Measurements from ENCODE around the gene GPC5.

Gene GPC5

DNA sequence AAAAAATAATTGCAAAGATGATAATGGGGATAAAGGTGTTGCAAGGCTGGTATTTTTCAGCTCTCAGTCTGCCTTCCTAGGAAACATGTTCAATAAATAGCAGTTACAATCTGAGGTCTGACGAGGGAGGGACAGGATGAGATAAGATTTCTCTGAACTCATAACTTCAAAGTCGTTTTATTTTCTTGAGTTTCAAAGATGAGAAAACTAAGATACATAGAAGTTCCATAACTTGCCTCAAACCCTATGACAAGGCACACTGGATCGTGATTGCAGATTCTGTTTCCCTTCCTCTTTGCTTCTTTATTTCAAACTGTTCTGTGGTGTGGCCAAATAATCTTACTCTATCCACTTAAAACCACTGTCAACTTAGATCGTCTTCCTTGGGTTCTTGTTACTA lies 327.2 kb downstream of the GPC5 start:
- Mint-ChIP-seq H3K9me3 (peaks cover 3% of the 10 kb centered on the region), H3K27ac (no peak overlapping the region), H3K4me3 (no peak overlapping the region), H3K4me1 (no peaks in the 10 kb centered on the region), H3K36me3 (no peaks in the 10 kb centered on the region)
- ATAC-seq (no peak), DNase-seq (ENCODE audit: low spot score in 2 of 2) (no peak)

DNA sequence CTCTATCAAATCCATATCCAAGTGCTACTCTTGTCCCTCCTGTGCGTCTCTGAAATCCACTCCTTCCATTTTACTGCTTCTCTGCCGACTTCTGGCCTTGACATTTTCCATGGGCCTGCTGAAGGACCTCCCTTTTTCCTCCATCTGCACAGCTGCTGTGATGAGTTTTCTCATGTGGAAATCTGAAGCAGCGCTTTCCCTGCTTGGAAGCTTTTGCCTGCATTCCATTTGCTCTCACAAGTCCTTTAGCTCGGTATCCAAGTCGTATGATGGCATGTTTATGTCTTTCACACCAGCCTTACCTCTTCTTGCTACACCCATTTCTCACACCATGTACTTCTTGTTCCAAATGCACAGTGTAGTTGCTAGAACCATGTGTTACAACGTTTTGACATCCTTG lies 328.2 kb downstream of the GPC5 start:
- H3K27ac Mint-ChIP-seq, result no peak overlapping the region
- H3K36me3 Mint-ChIP-seq, result no peaks in the 10 kb centered on the region
- DNase-seq (ENCODE audit: low spot score in 2 of 2) (no peak), ATAC-seq (no peak)
- H3K4me3 Mint-ChIP-seq, result no peak overlapping the region
- peaks cover 3% of the 10 kb centered on the region for H3K9me3 Mint-ChIP-seq
- no peaks in the 10 kb centered on the region for H3K4me1 Mint-ChIP-seq

DNA sequence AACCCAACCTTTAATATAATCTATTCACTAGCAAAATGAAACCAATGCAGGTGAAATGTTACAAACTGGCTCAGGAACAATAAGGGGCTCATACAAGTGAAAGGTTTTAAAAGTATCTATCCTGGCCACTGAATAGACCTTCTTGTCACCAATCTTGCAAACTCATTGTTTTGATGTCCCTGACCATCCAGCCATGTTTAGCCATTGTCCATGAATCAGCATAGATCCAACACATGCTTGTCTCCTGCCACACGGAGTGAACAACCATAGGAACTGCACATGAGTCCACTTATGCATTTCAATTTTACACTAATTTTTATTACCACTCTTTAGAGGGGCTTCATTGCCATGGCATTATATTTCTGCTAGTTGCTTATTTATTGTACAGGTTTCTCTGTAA lies 331.4 kb downstream of the GPC5 start:
- no peak for ATAC-seq
- H3K27ac Mint-ChIP-seq, result no peak overlapping the region
- peaks cover 3% of the 10 kb centered on the region for H3K9me3 Mint-ChIP-seq
- H3K4me1 Mint-ChIP-seq, result no peaks in the 10 kb centered on the region
- DNase-seq (ENCODE audit: low spot score in 2 of 2), result no peak
- no peaks in the 10 kb centered on the region for H3K36me3 Mint-ChIP-seq
- H3K4me3 Mint-ChIP-seq, result no peak overlapping the region

DNA sequence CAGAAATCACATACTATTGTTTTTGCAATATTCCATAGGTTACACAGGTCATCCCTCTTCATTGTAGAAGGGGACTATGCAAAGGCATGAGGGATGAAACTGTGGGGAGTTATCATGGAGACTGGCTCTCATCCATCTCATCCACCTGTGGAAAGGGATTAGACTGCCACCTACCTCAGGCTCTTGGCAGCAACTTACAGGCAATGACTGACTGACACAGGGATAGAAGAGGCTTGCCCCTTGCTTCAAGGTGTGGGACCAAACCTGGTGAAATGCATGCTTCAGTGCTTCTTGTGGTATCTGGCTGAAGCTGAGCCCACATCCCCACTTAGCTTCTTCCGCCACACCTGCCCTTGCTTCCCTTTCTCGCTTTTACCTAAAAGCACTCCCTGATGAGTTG lies 341.3 kb downstream of the GPC5 start:
- no peak overlapping the region for H3K27ac Mint-ChIP-seq
- DNase-seq (ENCODE audit: low spot score in 2 of 2), result no peak
- no peak overlapping the region for H3K4me3 Mint-ChIP-seq

GRCh38 chr13:91740756-91741155 lies 342.3 kb downstream of the GPC5 start:
- Mint-ChIP-seq H3K9me3 (peaks cover 6% of the 10 kb centered on the region), H3K36me3 (no peaks in the 10 kb centered on the region), H3K27ac (no peak overlapping the region), H3K4me3 (no peak overlapping the region), H3K4me1 (no peaks in the 10 kb centered on the region)
- ATAC-seq (no peak), DNase-seq (ENCODE audit: low spot score in 2 of 2) (no peak)

More for the DNA sequence above, 341.3 kb downstream of the GPC5 start:
- no peak for ATAC-seq
- Mint-ChIP-seq H3K36me3 (no peaks in the 10 kb centered on the region), H3K9me3 (peaks cover 8% of the 10 kb centered on the region), H3K4me1 (no peaks in the 10 kb centered on the region)

GRCh38 chr13:91741925-91742324 lies 343.5 kb downstream of the GPC5 start:
- Mint-ChIP-seq H3K27ac (no peak overlapping the region), H3K4me1 (no peaks in the 10 kb centered on the region), H3K36me3 (no peaks in the 10 kb centered on the region), H3K9me3 (peaks cover 5% of the 10 kb centered on the region), H3K4me3 (no peak overlapping the region)
- no peak for ATAC-seq
- DNase-seq (ENCODE audit: low spot score in 2 of 2), result no peak

GRCh38 chr13:91744284-91744683 lies 345.9 kb downstream of the GPC5 start:
- H3K36me3 Mint-ChIP-seq, result no peaks in the 10 kb centered on the region
- H3K9me3 Mint-ChIP-seq, result peaks cover 10% of the 10 kb centered on the region
- no peak for DNase-seq (ENCODE audit: low spot score in 2 of 2)
- no peak for ATAC-seq
- no peak overlapping the region for H3K4me3 Mint-ChIP-seq
- no peaks in the 10 kb centered on the region for H3K4me1 Mint-ChIP-seq
- no peak overlapping the region for H3K27ac Mint-ChIP-seq

- Mint-ChIP-seq H3K36me3 (no peaks in the 10 kb centered on the region), H3K27ac (no peak overlapping the region), H3K9me3 (peaks cover 8% of the 10 kb centered on the region), H3K4me1 (no peaks in the 10 kb centered on the region), H3K4me3 (no peak overlapping the region)
- ATAC-seq (no peak), DNase-seq (ENCODE audit: low spot score in 2 of 2) (no peak)
Observed at GRCh38 chr13:91745967-91746366, 347.5 kb downstream of the GPC5 start.

- Mint-ChIP-seq H3K4me3 (no peak overlapping the region), H3K4me1 (no peaks in the 10 kb centered on the region), H3K9me3 (peaks cover 11% of the 10 kb centered on the region), H3K36me3 (no peaks in the 10 kb centered on the region), H3K27ac (no peak overlapping the region)
- DNase-seq (ENCODE audit: low spot score in 2 of 2) (no peak), ATAC-seq (no peak)
Observed at GRCh38 chr13:91747186-91747585, 348.8 kb downstream of the GPC5 start.

- H3K27ac Mint-ChIP-seq, result no peak overlapping the region
- DNase-seq (ENCODE audit: low spot score in 2 of 2) (no peak), ATAC-seq (no peak)
- H3K4me1 Mint-ChIP-seq, result no peaks in the 10 kb centered on the region
- H3K9me3 Mint-ChIP-seq, result peaks cover 11% of the 10 kb centered on the region
- no peaks in the 10 kb centered on the region for H3K36me3 Mint-ChIP-seq
- H3K4me3 Mint-ChIP-seq, result no peak overlapping the region
Observed at GRCh38 chr13:91748416-91749089, 350.1 kb downstream of the GPC5 start.

DNA sequence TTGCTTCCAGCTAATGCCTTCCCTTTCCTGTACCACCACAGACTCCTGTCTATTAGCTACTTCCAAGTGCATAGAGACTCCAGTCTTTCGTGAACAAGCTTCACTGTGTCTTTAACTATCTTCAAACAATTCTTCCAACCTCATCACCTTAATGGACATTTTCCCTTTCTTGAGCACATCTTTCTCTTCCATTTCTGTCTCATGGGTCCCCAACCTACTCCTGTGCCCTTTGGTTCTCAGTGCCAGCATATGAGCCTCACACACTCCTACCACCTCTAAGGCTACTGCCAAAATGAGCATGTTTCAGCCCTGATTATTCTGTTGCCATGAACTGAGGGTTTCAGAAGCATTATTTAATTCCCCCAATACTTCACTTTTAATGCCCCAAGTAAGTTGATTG lies 360.3 kb downstream of the GPC5 start:
- Mint-ChIP-seq H3K9me3 (peaks cover 4% of the 10 kb centered on the region), H3K36me3 (no peaks in the 10 kb centered on the region), H3K27ac (no peak overlapping the region), H3K4me3 (no peak overlapping the region), H3K4me1 (no peaks in the 10 kb centered on the region)
- DNase-seq (ENCODE audit: low spot score in 2 of 2), result no peak
- ATAC-seq, result no peak

DNA sequence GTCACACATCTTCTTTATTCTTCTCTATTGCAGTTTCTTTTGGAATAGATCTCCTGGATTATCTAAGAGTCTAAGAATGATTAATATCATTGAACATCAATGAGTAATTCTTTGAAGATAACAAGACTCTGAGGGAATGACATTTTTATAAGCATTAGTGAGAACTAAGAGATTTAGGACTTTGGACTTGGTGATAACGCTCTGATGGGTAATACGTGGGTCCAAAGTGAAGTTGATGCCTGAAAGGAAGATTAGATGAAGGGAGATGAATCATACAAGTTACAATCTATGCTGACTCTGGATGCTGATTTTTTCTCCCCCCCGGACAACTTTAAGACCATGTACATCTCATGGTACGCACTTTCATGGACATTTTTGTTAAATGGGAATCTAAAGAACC lies 364.5 kb downstream of the GPC5 start:
- no peaks in the 10 kb centered on the region for H3K4me1 Mint-ChIP-seq
- H3K4me3 Mint-ChIP-seq, result no peak overlapping the region
- ATAC-seq, result no peak
- no peak overlapping the region for H3K27ac Mint-ChIP-seq
- DNase-seq (ENCODE audit: low spot score in 2 of 2), result no peak
- H3K36me3 Mint-ChIP-seq, result no peaks in the 10 kb centered on the region
- peaks cover 8% of the 10 kb centered on the region for H3K9me3 Mint-ChIP-seq

- no peak for ATAC-seq
- no peak overlapping the region for H3K4me3 Mint-ChIP-seq
- no peaks in the 10 kb centered on the region for H3K36me3 Mint-ChIP-seq
- DNase-seq (ENCODE audit: low spot score in 2 of 2), result no peak
- H3K27ac Mint-ChIP-seq, result no peak overlapping the region
- H3K9me3 Mint-ChIP-seq, result peaks cover 11% of the 10 kb centered on the region
- H3K4me1 Mint-ChIP-seq, result no peaks in the 10 kb centered on the region
Observed at GRCh38 chr13:91764527-91764926, 366.1 kb downstream of the GPC5 start.

- H3K27ac Mint-ChIP-seq, result no peak overlapping the region
- H3K9me3 Mint-ChIP-seq, result peaks cover 17% of the 10 kb centered on the region
- ATAC-seq (no peak), DNase-seq (ENCODE audit: low spot score in 2 of 2) (no peak)
- H3K4me1 Mint-ChIP-seq, result no peaks in the 10 kb centered on the region
- H3K4me3 Mint-ChIP-seq, result no peak overlapping the region
- no peaks in the 10 kb centered on the region for H3K36me3 Mint-ChIP-seq
Observed at GRCh38 chr13:91767651-91768050, 369.2 kb downstream of the GPC5 start.

- no peaks in the 10 kb centered on the region for H3K4me1 Mint-ChIP-seq
- no peak for DNase-seq (ENCODE audit: low spot score in 2 of 2)
- no peaks in the 10 kb centered on the region for H3K36me3 Mint-ChIP-seq
- peaks cover 17% of the 10 kb centered on the region for H3K9me3 Mint-ChIP-seq
- no peak overlapping the region for H3K4me3 Mint-ChIP-seq
- no peak for ATAC-seq
- no peak overlapping the region for H3K27ac Mint-ChIP-seq
Observed at GRCh38 chr13:91768746-91769145, 370.3 kb downstream of the GPC5 start.

DNA sequence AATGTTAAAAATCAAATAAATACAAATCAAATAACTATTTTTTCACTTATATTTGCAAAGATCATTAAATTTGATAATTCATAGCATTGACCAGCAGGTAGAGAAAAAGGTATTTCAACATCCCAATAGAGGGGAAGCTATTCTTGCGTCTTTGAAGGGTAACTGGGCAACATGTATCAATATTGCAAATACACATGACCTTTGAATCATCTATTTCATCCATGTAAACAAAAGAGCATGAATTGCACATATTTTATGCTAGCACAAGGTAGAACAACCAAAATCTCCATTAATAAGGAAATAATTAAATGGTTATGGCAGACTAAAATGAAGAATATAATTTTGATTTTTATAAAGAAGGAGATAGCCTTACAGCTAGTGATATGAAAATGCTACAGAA lies 372.8 kb downstream of the GPC5 start:
- no peak for DNase-seq (ENCODE audit: low spot score in 2 of 2)
- Mint-ChIP-seq H3K4me1 (no peaks in the 10 kb centered on the region), H3K27ac (no peak overlapping the region), H3K4me3 (no peak overlapping the region), H3K36me3 (no peaks in the 10 kb centered on the region), H3K9me3 (peaks cover 13% of the 10 kb centered on the region)
- no peak for ATAC-seq
